PC-9 (cell line): ENCODE results near the gene PALMD. TPM values are rescaled to one million over a fixed set of nuclear protein-coding genes. Genes with fewer than 3 reads are reported as not detected.
A peak's percentile ranks its signal among the peaks of the same experiment; 100 is the strongest.

Experiments used
- BruUV-seq: library from RNA; stranded (reverse); fragments of 400-500 nt; replicated peaks from 2 replicates; lab custom pipeline; 2021; lab: Mats Ljungman, UMichigan
- CTCF ChIA-PET: fragments of 300-600 bp; sonication (Branson Sonifier 250); formaldehyde crosslinking; loops from one replicate; lab custom pipeline; 2022; ENCODE audit warnings: antibody characterized with exemption; lab: Charles Lee
- POLR2A ChIA-PET: fragments of 300-600 bp; sonication (Branson Sonifier 250); formaldehyde crosslinking; loops from one replicate; lab custom pipeline; 2022; ENCODE audit warnings: antibody characterized with exemption; ENCODE audit not compliant: unreplicated experiment; lab: Charles Lee
- DNase-seq, 2 experiments: peaks; one replicate each; pipeline versions ENCODE4 v3.0.0 to v3.0.0-alpha.2; 2015 to 2022; ENCODE audit warnings: mixed read lengths in 1 of 2
- H2AFZ ChIP-seq: fragments of 200-600 bp; sonication (generic); 2 replicates; pipeline ENCODE4 v1.8.1; 2017; ENCODE audit warnings: antibody characterized with exemption
- H3F3A ChIP-seq: fragments of 200-600 bp; sonication (generic); 2 replicates; pipeline ENCODE4 v1.8.1; 2017; ENCODE audit warnings: antibody characterized with exemption, mild to moderate bottlenecking, low read depth; ENCODE audit not compliant: insufficient read depth
- H3K27ac ChIP-seq: fragments of 200-600 bp; sonication (generic); 2 replicates; pipeline ENCODE4 v1.6.1; 2016; ENCODE audit warnings: mixed run types
- H3K27me3 ChIP-seq: fragments of 200-600 bp; sonication (generic); 2 replicates; pipeline ENCODE4 v1.6.1; 2016; ENCODE audit warnings: low read depth, mixed run types; ENCODE audit not compliant: insufficient read depth
- H3K36me3 ChIP-seq: fragments of 200-600 bp; sonication (generic); 2 replicates; pipeline ENCODE4 v1.6.1; 2016; ENCODE audit warnings: low read depth, mixed run types
- H3K4me1 ChIP-seq: fragments of 200-600 bp; sonication (generic); replicated peaks from 2 replicates; pipeline ENCODE4 v1.6.1; 2016; ENCODE audit warnings: mixed run types; ENCODE audit not compliant: insufficient read depth
- H3K4me2 ChIP-seq: fragments of 200-600 bp; sonication (generic); 2 replicates; pipeline ENCODE4 v1.6.1; 2017; ENCODE audit warnings: mixed run types
- H3K4me3 ChIP-seq: fragments of 200-600 bp; sonication (generic); 2 replicates; pipeline ENCODE4 v1.6.1; 2016; ENCODE audit warnings: mixed run types
- H3K79me2 ChIP-seq: fragments of 200-600 bp; sonication (generic); 2 replicates; pipeline ENCODE4 v1.6.1; 2017; ENCODE audit warnings: low read depth, mixed run types
- H3K9me2 ChIP-seq: fragments of 200-600 bp; sonication (generic); 2 replicates; pipeline ENCODE4 v1.8.1; 2017; ENCODE audit warnings: mild to moderate bottlenecking; ENCODE audit not compliant: insufficient read depth
- H3K9me3 ChIP-seq: fragments of 200-600 bp; sonication (generic); 2 replicates; pipeline ENCODE4 v1.8.1; 2016; ENCODE audit warnings: low read depth; ENCODE audit not compliant: insufficient read depth
- H4K20me1 ChIP-seq: fragments of 200-600 bp; sonication (generic); 2 replicates; pipeline ENCODE4 v1.8.1; 2017; ENCODE audit not compliant: insufficient read depth
- EZH2 ChIP-seq: fragments of 200-600 bp; sonication (generic); IDR thresholded peaks from 2 replicates; pipeline ENCODE4 v1.8.0; 2017; ENCODE audit warnings: antibody characterized with exemption, low read depth
- intact Hi-C: fragments of 100-400 bp; cut with micrococcal nuclease; formaldehyde crosslinking; loops from one replicate; pipeline ENCODE4 v1.10.0; 2022; ENCODE audit not compliant: unreplicated experiment
- total RNA-seq: library from RNA; stranded (reverse); gene quantifications from 2 replicates; pipeline ENCODE4 v1.2.3, GENCODE V29; 2021
- TF ChIP-seq, protein P1 (sequence below): fragments of 200-600 bp; sonication (generic); conservative IDR thresholded peaks from 2 replicates; pipeline ENCODE4 v1.6.1; 2017; ENCODE audit warnings: mixed run types, antibody characterized with exemption, mild to moderate bottlenecking, moderate library complexity

The PALMD gene
- total RNA-seq, 1 experiment from 2014 or later: 0.68 TPM

DNA sequence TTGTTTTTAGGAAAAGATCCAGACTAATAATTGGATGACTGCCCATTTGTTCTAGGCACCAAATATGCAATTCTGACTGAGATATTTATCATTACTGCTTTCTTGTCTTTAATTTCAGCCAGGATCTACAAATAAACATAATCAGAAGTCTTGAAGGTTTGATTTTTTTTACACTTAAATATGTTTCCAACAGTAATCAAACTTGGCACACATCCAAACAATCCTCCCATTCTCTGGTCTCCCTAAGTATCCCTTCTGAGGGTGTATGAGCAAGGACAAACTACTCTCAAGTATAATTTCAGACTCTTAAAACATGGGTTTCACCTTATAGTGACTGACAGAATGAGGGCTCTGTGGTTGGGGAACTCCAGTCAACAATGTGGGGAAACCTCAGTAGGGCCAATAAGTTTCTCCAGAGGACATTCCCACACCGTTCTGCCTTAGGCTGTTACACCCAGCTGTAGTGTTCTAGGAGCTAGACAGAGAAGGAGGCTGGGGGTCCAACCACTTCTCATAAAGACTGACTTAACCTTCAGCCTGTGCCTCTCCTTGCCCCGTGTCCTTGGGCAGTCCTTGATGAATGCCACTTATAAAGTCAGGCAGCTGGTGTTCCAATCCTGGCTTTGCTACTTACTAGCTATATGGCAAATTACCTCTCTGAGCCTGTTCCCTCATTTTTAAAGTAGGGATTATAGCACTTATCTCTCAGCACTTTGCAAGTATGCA is 1.5 kb upstream of the PALMD start:
- H4K20me1 ChIP-seq: no peaks in the 10 kb centered on the region
- peak overlapping the region; percentile 88 for H3K4me2 ChIP-seq
- H2AFZ ChIP-seq: no peak overlapping the region
- H3K27ac ChIP-seq: peak overlapping the region; percentile 78
- BruUV-seq: no TSS peak
- CTCF ChIA-PET: no interaction called here
- H3K36me3 ChIP-seq: no peaks in the 10 kb centered on the region
- POLR2A ChIA-PET: interaction anchor here (0.7 kb wide), 1 partner anchor 611 kb away, joined by 8 read pairs; no protein-coding TSS in a partner anchor
- H3K4me3 ChIP-seq: peak overlapping the region; percentile 57; the same call in 1 of the 2 replicates
- 0 out of 2 replicates have a peak, but pooled peaks cover 4% of the 10 kb centered on the region for H3K9me2 ChIP-seq
- intact Hi-C loops: loop anchor here (1.0 to 5.0 kb wide), 3 partner anchors 15 to 47 kb away; no protein-coding TSS in a partner anchor
- 0 out of 2 replicates have a peak, but pooled peaks cover 5% of the 10 kb centered on the region for H3K9me3 ChIP-seq
- TF ChIP-seq, protein P1, sequence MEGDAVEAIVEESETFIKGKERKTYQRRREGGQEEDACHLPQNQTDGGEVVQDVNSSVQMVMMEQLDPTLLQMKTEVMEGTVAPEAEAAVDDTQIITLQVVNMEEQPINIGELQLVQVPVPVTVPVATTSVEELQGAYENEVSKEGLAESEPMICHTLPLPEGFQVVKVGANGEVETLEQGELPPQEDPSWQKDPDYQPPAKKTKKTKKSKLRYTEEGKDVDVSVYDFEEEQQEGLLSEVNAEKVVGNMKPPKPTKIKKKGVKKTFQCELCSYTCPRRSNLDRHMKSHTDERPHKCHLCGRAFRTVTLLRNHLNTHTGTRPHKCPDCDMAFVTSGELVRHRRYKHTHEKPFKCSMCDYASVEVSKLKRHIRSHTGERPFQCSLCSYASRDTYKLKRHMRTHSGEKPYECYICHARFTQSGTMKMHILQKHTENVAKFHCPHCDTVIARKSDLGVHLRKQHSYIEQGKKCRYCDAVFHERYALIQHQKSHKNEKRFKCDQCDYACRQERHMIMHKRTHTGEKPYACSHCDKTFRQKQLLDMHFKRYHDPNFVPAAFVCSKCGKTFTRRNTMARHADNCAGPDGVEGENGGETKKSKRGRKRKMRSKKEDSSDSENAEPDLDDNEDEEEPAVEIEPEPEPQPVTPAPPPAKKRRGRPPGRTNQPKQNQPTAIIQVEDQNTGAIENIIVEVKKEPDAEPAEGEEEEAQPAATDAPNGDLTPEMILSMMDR: no peak
- TF ChIP-seq EZH2: no peak
- DNase-seq: no peak
- H3F3A ChIP-seq: peaks cover 19% of the 10 kb centered on the region
- peaks cover 53% of the 10 kb centered on the region for H3K4me1 ChIP-seq
- H3K79me2 ChIP-seq: peaks cover 17% of the 10 kb centered on the region; the same call in 1 of the 2 replicates
- no peaks in the 10 kb centered on the region for H3K27me3 ChIP-seq

DNA sequence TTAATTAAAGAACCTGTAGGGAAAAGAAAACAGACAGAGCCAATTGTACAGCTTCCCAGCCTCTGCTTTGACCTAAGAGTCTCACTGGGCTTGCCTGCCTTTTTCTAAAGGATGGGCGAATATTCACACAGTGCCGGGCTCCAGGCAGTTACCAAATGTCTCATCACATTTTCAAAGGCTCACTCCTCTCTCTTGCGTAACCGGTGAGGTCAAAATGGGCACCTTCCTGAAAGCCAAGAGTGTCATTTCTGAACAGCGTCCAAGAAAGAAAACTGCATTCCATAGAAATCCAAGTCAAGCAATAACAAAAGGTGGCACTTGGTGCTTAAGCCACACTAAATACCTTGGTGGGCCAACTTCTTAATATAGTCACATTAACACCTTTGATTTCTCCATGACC is 710 bp upstream of the PALMD start:
- peak overlapping the region; percentile 74 for H2AFZ ChIP-seq
- H4K20me1 ChIP-seq: no peaks in the 10 kb centered on the region
- peak overlapping the region; percentile 88 for H3K4me2 ChIP-seq
- H3K79me2 ChIP-seq: peaks cover 17% of the 10 kb centered on the region; the same call in 1 of the 2 replicates
- BruUV-seq: no TSS peak
- peak; percentile 69 to 96 for DNase-seq
- TF ChIP-seq, protein P1: no peak
- no peak for TF ChIP-seq EZH2
- ChIA-PET POLR2A (interaction anchor here (0.7 kb wide), 2 partner anchors 610 to 1251 kb away, joined by 3 to 8 read pairs; no protein-coding TSS in a partner anchor), CTCF (no interaction called here)
- no peaks in the 10 kb centered on the region for H3K36me3 ChIP-seq
- H3K4me3 ChIP-seq: peak overlapping the region; percentile 57; the same call in 1 of the 2 replicates
- H3K9me3 ChIP-seq: 0 out of 2 replicates have a peak, but pooled peaks cover 5% of the 10 kb centered on the region
- intact Hi-C loops: loop anchor here (1.0 to 5.0 kb wide), 3 partner anchors 14 to 48 kb away; no protein-coding TSS in a partner anchor
- peak overlapping the region; percentile 78 for H3K27ac ChIP-seq
- H3F3A ChIP-seq: peaks cover 19% of the 10 kb centered on the region
- peaks cover 53% of the 10 kb centered on the region for H3K4me1 ChIP-seq
- H3K9me2 ChIP-seq: 0 out of 2 replicates have a peak, but pooled peaks cover 4% of the 10 kb centered on the region
- H3K27me3 ChIP-seq: no peaks in the 10 kb centered on the region

DNA sequence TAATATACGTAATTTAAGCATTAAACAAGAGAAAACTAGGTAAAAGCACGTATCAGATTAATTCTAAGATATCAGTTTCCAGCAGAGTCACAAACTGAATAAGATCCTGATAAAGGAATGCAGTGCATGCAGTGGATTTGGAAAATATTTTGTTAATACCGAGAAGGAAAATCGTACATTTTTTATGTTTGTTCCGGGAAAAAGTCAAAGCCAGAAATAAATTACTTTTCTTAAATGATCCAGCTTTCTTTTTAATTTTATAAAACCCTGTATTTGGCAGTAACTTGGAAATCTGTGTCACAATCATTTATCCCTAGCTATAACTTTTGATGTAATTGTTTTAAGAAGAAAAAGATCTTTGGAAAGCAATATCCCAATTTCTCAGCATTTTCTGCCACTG is 955 bp downstream of the PALMD start:
- Histone ChIP-seq H3K27me3 (no peaks in the 10 kb centered on the region), H3K4me3 (peak overlapping the region; percentile 57), H3K9me3 (0 out of 2 replicates have a peak, but pooled peaks cover 5% of the 10 kb centered on the region), H3K4me1 (peaks cover 53% of the 10 kb centered on the region), H3F3A (peaks cover 19% of the 10 kb centered on the region), H3K79me2 (peaks cover 17% of the 10 kb centered on the region; the same call in 1 of the 2 replicates), H3K36me3 (no peaks in the 10 kb centered on the region), H3K27ac (peak overlapping the region; percentile 78), H3K9me2 (no peaks in the 10 kb centered on the region), H2AFZ (peak overlapping the region; percentile 74), H3K4me2 (peak overlapping the region; percentile 88), H4K20me1 (no peaks in the 10 kb centered on the region)
- no peak for DNase-seq
- ChIA-PET CTCF (interaction anchor here (0.7 kb wide), 1 partner anchor 1087 kb away, joined by 3 read pairs; no protein-coding TSS in a partner anchor), POLR2A (no interaction called here)
- intact Hi-C loops: loop anchor here (5.0 kb wide), 2 partner anchors 40 to 50 kb away; no protein-coding TSS in a partner anchor
- no TSS peak for BruUV-seq
- TF ChIP-seq, protein P1: no peak
- TF ChIP-seq EZH2: no peak
